NCI-H748 treated with DMSO at 0.1 percent for 48 hours (cell line): ENCODE measurements around the gene LRRC52.
"Not testable (repeated sequence)": the region's sequence is repeated elsewhere in the genome, so short reads cannot be mapped to it uniquely, and the experiment has no call there.

Experiments
- DNase-seq: peaks from one replicate; lab custom pipeline; 2025; lab: John Stamatoyannopoulos, UW

The LRRC52 gene

GRCh38 chr1:165581926-165582325 lies 38.1 kb downstream of the LRRC52 start:
- DNase-seq: no peak

DNA sequence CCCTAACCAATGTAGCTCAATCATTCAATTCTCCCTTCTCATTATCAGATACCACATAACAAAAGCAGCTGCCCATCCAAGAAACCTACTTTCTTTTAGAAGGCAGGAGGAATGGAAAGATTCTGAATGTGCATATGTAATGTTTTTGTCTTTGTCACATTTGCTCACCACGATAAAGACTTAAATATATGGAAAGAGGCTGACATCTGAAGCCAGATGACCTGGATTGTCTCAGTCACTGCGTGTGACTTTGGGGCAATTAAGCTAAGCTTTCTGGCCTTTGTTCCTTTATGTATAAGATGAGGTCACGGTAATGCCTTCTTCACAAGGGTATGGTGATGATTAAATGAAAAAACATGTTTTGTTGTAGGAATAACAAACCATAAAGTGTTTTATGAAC lies 42.6 kb downstream of the LRRC52 start:
- DNase-seq: no peak

- DNase-seq: not testable (repeated sequence)
Measured at GRCh38 chr1:165591391-165591790, 47.6 kb downstream of the LRRC52 start.

DNA sequence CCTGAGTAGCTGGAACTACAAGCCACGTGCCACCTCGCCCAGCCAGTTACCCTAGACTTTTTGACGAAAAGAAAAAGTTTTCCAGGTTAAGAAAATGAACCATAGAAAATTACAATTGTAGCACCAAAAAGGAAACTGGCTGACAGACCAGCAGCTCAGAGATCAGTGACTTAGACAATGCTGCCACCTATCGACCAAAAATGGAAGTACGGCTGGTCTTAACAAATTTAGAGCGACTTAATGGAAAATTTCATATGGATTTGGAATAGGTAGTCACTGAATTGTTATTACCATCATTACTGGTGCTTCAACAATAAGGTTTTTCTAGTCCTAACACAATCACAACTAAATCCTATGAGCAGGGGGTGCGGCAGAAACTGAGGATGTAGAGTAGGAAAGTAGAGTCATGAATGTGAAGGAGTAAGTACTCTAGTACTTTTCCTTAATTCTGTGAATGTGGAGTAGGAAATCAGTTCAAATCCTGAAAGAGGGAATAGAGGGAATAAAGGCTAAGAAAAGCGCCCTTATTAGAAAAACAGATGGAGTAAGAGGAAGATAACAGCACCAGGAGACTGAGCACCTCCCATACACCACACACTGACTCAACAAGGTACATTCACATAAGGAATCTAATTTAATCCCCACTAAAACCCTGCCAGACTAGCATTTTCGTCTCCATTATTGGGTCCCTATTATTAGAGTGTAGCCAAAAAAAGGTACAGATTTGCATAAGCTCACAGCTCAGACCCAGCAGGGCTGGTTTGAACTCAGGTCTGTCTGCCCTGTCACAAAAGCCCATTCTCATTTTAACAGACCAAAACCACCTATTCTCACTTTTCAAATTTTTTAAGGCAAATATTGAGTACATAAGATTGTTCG lies 49.4 kb downstream of the LRRC52 start:
- DNase-seq: peak; percentile 68

GRCh38 chr1:165595246-165595938 lies 51.6 kb downstream of the LRRC52 start:
- DNase-seq: no peak

DNA sequence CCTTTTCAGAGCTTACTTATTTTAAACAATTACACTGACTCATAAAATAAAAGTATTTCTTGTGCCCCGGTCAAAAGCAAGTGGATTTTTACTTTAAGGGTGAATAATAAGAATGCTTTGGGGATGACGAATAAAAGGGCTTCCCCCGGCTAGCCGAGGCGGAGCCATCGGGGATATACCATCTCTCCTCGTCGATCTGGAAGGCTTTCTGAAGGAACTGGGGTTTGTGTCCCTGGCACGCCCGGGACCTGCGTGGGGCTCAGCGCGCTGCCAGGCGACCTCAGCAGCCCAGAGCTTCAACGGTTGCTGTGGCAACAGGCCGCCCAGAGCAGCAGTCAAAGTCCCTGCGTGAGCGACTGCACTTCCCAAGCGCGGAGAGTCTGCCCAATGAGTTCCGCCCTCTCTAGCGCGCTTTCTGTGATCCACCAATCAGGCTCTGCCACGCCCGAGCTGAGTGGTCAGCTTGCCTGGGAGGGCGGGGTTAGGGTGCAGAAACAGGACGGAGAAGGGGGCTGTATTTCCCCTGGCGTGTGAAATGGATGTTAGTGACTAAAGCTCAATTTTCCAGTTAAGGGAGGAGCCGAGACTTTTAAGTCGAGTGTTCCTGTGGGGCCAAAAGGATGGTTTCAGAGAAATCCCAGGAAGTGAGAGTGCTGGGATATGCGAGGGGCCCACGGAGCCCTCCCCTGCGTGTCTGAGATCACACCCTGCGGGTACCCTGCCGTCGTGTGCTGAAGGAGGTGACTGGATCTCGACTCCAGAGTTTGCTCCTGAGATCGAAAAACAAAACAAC lies 54.3 kb downstream of the LRRC52 start:
- peak; percentile 92 for DNase-seq

GRCh38 chr1:165598676-165599059 lies 54.9 kb downstream of the LRRC52 start:
- DNase-seq: no peak

GRCh38 chr1:165600793-165601192 lies 57.0 kb downstream of the LRRC52 start:
- DNase-seq: no peak

DNA sequence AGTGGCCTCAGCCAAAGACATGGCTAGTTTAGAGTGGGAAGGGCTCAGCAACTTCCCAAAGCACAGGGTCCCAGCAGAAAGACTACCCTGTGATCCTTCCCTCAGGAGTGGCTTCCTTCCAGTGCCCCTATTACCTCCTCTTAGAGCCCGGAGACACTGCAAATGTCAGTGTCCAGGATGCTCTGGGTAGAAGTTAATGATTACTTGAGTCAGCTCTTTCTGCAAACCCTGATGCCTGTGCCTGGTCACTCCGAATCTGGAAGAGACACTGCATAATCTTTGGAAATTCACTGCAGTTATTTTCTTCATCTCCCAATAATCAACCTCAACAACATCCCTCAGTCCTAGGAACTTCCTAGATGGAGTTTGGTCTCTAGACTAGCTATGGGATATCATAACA lies 60.0 kb downstream of the LRRC52 start:
- DNase-seq: no peak

DNA sequence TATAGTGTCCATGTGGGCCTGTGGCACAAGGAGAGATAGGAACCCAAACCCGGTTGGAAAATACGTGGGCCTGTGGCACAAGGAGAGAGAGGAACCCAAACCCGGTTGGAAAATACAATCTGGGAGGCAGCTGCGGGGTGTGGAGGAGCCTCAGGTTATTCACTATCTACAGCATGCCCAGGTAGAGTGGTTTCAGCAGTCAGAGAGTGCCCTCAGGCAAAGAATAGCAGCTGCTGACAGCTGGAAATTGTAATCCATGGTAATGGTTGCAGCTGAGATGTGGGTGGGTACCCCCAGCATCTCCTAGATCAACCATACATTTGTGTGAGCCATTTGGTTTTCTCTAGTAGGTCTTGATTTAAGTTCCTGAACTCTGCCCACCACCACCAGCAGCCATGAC lies 61.4 kb downstream of the LRRC52 start:
- DNase-seq: no peak

- not testable (repeated sequence) for DNase-seq
Measured at GRCh38 chr1:165606676-165607075, 62.9 kb downstream of the LRRC52 start.

DNA sequence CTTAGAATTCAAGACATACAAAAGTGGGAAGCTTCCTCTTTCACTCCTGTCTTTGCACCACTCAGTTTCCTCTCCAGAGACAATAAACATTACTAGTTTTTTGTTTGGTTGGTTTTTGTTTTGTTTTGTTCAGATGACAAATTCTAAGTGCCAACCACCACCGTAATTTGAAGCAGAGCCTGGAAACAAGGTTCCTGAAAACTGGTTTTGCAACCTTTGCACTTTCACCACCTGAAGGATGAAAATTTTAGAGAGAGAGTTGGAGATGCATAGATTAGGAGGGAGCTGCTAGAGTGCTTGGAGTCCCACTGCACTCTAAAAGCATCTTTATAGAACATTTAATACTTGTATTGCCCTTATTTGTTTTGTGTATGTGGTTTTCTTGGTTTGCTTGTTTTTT lies 67.1 kb downstream of the LRRC52 start:
- DNase-seq: no peak

GRCh38 chr1:165612062-165612461 lies 68.3 kb downstream of the LRRC52 start:
- DNase-seq: no peak
